Measurements from ENCODE around the gene KRT4.

KRT4 gene

DNA sequence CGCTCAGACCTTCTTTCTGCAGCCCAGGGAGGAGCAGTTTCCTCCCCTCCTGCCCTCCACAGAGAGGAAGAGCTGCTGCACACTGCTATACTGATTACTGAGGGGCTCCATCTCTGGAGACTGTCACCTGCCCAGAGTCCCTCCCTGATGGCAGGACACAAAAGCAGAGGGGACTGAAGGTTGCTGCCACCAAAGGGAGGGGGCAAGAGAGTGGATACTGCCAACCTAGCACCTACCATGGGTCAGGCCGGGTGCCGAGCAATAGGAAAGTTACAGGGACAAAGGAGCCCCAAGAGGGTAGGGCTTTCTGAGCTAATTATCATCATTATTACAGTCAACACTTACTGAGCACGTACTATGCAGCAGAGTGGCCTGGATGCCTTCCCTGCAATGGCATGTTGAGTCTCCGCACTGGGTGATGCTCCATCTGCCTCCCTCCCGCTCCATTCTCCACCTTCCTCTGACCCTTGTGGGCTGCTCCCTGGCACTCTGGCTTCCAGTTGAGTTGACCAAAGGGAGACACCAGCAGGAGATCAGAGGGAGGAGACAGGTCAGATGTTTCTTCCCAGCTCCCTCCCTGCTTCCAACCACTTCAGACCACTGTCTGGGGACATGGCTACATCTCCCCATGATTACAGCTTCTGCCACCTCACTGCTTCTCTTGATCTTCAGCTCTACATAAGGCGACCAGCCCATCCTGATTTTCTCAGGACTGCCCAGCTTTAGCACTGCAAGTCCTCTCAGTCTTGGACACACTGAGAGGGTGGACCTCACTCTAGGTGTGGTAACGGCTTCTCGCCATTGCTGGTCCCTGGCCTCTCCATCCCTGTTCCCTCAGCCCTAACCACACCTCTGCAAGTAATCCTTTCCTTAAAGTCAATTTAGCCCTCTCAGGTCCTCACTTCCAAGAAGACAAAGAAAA is 22.8 kb upstream of the KRT4 start:
- no peak for DNase-seq

DNA sequence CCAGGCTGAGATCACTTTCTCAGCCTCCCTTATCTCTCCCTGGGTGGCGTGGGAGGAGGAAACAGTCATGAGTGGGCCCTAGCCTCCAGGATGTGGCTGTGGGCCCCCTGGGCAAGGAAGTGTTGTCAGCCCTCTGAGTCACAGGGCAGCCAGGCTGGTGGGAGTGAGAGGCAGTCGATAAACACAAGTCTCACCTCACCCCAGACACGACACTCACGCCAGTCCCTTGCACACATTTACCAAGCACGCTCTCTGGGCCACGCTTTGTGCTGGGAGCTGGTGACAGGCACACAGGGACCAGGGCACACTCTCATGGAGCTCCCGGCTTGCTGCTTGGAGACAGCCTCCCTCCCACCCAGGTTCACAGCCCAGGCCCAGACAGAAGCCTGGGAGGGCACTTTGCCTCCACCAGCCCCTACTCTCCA is 22.1 kb upstream of the KRT4 start:
- peak; percentile 82 to 91 (median 90) for DNase-seq

DNA sequence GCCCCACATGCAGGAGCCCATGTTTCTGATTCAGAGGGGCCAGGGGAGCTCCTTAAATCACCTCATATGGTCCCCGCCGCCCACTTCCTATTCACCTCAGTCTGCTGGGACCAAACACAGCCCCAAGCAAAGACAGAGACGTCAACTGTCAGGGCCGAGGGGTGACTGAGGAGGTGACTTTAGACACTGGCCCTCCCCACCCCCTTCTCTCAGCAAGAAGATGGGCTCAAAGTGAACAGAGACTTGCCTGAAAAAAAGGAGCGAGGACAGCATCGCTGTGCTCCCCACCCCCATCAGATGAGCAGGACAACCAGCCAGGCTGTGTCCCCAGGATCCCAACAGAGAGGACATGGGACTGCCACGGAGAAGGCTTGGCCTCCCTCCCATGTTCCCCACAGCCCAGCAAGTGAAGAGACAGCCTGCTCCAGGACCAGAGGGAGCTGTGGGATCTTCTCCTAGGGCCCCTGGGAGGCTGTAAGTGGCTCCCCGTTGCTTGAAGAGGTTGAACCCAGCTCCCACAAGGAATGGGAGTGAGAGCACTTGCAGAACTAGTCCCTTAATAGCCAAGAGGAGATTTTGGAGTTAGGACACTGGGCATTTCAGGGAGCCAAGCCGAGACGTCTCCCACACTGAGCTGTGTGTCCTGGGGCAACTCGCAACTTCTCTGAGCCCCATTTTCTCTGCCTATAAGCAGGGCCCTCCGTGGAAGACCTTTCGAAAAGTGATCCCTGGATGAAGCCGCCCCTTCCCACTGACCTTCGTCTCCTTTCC is 21.5 kb upstream of the KRT4 start:
- DNase-seq: peak in 1 of 4 experiments; percentile 24

DNA sequence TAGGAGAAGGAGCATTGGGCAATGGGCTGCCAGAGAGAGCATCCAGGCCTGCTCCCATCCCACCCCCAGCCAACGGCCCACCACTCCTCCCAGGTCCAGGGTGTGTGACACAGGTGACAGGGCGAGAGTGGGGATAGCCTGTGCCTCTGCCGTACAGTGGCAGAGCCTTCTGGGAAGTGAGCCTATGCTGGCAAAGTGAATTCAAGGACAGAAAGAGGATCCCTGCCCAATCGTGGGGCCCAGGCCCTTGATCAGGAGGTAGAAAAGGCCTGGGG is 20.7 kb upstream of the KRT4 start:
- DNase-seq: no peak

DNA sequence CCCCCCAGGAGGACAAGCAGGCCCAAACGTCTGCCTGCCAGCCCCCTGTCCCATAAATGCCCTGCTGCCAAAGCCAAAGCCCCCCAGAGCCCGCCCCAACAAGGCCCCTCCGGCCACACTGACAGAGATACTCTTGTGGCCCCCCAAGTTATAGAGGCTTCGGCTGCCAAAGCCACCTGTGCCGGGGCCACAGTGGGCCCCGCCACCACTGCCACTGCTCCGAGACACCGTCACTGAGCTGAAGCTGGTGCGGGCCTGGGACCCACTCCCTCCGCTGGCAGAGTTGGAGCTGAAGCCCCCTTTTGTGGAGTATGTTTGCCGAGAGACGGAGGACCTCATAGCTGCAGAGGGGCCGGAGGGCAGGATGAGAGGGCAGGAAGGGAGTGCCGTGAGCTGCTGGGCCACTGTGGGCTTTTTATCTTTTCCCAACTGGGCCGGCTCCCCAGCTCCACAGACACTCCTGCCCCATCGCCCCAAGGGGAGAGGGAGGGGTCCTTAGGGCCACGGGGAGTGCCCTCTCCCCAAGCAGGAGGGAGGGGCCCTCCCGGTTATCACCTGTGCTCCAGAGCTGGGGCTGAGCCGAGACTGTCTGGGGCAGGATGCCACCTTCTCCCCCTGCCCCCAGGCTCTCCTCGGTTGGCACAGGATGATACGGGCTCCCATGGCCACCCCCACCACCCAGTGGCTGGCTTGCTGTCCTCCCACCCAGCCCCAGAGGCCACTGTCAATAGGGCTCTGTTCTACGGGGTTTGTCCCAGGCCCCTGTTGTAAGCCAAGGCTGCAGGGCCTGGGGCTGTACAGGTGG is 20.2 kb upstream of the KRT4 start, which contains the start of gene KRT79:
Gene KRT79 (minus strand): TSS at position 390 of the 805 bp plus-strand sequence. CDS start 51 bp downstream, at position 339.
- no peak for DNase-seq

DNA sequence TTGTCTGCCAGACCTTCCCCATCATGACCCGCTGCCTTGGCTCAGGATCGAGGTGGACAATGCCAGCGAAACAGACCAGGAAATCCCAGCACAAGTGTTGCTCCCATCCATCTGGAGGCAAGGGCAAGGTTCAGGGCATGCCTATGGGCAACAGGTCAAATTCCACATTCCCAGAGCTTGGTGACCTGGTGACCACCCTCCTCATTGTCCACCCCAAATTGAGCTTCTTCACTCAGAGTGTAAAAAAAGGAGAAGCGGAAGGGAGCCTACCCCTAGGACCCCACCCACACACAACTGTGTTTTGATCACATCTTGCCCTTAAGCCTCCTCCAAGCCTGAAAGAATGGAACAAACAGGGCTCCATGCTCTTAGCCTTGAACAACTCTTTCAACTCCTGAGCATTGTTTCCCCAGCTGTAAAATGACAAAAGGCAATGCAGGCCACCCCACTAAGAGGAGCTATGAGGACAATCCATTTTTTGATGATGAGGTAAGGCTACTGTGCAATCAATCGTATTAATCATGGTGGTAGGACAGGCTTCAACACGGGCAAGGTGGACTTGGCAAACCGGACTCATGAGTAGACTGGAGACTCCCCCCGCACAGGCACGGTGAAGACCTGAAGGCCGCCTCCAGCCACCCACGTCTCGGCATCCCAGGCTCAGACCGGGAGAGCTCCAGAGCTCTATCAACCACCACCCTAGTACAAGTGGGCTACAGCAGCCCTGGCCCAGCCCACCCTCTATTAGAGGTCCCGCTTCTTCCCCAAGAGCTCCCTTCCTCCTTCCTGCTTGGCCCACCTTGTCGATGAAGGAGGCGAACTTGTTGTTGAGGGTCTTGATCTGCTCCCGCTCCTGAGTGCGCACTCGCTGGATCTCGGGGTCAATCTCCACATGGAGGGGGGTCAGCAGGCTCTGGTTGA is 19.3 kb upstream of the KRT4 start:
- peak; percentile 40 to 69 (median 65) for DNase-seq

DNA sequence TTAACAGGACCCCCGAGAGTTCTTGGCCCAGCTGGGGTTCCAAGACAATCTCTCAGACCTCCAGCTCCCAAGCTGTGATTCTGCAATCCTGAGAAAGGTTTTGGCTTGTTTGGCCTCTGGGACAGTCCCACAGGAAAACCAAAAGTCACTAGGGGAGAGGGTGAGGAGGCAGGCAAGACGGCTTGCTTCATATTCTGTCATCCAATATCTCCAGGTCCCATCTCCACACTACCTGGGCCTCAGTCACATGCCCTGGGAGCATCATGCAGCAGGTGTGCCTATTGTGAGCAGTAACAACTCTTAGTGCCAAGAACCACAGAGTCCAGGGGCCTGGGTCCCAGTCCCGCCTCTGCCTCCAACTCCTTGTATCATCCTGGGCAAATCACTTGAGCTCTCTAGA is 18.5 kb upstream of the KRT4 start:
- DNase-seq: no peak

DNA sequence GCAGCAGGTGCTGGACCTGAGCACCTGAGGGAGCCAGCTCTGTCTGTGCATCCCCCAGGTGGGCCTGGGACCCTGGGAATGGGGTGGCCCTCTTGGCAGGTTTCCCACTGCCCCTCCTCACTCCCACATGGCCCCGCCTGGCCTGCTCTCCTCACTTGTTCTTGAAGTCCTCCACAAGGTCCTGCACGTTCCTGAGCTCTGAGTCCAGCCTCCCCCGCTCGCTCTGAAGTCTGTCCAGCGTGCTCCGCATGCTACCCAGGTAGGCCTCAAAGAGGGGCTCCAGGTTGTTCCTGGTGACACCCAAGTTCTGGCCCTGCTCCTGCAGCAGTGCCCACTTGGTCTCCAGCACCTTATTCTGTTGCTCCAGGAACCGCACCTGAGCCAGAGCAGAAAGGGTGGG is 17.3 kb upstream of the KRT4 start:
- no peak for DNase-seq

DNA sequence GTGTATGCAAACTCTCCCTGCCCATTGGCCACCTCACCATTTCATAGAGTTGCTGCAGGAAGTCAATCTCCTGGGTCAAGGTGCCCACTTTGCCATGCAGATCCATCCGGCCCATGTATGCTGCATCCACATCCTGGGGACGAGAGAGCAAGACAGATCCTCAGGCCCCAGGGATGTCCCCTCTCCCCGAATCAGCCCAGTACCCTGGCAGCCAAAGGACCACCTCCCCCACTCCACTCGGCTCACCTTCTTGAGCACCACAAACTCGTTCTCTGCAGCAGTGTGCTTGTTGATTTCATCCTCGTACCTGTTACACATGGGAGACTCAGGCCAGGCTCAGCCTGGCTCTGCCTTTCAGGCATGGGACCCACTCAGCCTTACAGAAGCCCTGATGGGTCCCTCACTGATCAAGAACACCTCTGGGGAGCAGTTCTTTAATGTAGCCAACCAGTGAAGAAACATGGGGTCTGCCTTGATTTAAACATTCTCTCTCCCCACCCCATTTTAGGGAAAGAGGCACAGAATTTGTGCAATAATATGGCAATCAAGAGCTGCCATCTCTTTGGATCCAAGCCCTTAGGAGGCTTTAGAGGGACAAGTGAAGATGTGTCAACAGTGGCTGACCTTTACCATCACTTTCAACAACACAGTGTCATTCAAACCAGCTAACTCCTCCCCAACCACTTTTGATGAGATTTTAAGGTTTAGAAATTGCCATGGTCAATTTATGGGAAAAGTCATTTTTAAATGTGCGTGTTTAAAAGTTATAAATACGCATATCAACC is 16.3 kb upstream of the KRT4 start:
- DNase-seq: peak in 3 of 4 experiments; percentile 28 to 63 (median 59)

DNA sequence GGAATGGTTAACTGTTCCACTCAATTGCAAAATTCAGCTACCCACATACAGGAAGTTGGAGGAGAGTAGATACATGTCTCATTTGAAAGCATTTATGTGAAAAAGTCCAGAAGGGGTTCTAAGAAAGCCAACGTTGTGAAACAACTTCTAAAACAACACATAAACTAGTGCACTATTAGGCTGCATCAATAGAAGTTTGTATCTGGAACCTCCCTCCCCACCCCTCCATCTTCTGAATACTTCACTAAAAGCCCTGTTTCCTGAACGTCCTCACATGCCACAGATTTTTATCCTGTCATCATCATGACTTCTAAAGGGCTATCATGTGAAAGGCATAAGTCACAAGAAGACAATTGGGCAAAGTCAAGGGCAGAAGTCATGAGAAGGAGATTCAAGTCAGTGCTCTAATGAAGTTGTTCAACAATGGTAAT is 14.7 kb upstream of the KRT4 start:
- DNase-seq: peak; percentile 64 to 92 (median 80)

DNA sequence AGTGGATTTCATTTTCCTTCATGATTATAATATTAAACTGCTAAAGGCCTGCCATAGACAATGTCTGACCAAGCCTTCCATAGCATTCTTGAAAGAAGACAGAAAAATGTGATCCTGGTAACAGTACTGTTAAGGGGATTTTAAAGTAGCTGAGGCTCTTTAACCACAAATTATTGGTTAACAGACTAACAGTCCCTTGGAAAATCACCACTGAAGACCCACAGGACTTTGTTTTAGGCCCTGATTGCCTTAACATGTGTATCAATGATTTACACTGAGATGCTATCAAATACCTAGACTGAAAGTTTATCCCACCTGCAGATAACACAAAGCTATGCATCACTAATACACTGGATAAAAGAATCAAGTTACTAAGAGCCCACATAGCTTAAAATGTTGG is 14.2 kb upstream of the KRT4 start:
- DNase-seq: no peak

DNA sequence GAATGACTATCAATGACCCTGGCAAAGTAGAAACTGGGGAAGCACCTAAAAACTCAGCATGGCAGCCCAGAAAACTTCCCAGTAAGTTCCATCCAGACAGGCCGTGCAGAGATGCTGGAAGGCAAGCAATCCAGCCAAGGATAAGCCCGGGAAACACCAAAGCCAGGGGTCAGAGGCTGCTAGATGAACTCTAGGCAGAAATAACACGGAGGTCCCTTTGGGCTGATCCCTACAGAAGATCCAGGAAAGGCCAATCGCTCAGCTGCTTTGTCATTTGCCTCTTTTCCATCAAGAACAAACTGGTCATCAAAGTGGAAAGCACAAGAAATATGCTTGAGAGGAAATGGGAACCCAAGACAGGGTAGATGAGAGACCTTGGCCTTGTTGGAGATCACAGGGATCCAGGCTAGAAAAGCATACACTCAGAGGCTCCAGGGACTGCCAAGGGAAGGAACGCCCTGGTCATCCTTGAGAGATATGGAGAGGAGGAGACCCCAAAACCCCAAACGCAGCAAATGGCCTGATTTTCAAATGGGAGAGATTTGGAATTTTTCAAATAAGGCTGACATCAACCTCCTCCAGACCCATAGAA is 13.7 kb upstream of the KRT4 start:
- DNase-seq: no peak

DNA sequence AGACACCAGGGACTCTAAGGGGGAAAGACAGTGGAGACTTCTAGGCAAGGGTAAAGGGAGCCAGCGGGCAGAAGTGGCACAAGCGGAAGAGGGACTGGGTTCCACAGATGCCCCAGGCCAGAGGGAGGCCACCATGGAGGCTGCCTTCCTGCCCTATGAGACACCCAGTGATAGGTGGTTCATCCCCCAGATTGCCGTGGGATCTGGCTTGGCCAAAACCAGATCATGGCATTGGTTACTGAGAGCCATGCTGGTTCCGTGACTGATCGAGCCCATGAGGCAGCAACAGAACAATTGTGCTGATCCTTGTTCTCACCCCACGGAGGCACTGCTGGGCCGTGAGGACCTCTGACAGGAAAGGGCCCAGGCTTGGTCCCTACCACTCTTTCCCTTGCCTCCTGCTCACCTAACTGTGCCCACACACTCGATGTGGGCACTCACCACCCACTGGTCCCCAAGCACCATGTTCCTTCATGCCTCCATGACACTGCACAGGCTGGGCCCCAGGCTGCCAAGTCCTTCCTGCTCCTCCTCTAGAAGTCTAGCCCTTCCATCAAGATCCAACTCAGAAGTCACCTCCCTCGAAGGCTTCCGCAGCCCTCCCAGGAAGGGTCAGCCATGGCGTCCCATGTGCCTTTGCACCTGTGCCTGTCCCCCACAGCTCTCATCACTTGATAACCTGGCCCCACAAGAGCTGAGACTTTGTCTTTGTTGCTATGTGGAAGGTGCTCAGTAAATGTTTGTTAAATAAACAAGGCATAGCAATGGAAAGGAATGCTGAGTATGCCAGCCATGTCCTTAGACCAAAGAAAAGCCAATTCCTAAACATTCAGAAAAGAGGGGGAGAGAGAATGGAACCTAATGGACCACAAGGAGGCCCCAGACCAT is 12.9 kb upstream of the KRT4 start:
- no peak for DNase-seq

DNA sequence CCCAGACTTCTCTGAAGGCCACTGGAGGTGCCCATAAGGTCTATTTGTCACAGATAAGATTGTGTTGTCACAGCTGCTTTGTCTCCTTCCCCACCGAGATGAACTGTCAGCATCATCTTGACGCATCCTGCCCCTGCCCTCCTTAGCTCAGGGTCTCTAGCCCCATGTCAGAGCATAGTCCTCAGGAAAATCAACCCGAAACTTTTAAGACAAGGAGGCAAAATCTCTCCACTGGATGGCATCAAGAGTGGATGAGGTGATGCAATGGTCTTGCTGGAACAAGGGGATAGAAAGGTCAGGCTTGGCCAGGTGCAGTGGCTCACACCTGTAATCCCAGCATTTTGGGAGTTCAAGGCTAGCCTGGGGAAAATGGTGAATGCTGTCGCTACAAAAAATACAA is 12.0 kb upstream of the KRT4 start:
- no peak for DNase-seq

DNA sequence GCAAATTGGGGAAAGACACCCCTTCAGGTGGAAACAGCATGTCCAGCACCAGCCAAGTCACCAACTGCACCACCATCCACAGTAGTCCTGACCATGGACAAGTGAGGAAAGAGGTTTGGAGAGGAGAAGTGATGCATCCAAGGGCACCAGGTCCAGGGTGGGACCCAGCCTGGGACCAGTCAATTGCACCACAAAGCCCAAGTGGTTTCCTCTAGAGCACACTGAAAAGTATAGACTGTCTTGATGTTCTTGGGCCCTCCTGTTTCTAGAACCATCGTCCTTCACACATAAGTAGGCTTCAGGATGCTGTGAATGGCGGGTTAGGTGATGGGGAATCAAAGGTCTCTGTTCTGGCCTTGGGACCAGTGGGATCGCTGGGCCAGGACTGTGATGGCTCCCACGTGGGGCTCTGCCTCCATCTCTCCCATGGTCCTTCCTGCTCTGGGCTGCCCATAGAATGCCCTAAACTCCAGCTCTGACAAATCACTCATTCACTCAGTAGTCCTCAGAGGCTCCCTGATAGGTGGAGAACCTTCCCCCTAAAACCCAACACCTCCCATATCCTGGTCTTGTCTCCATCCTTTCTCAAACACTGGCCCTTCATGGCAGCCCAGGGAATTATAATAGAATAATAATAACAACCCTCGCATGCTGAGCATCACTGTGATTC is 11.0 kb upstream of the KRT4 start:
- DNase-seq: no peak

DNA sequence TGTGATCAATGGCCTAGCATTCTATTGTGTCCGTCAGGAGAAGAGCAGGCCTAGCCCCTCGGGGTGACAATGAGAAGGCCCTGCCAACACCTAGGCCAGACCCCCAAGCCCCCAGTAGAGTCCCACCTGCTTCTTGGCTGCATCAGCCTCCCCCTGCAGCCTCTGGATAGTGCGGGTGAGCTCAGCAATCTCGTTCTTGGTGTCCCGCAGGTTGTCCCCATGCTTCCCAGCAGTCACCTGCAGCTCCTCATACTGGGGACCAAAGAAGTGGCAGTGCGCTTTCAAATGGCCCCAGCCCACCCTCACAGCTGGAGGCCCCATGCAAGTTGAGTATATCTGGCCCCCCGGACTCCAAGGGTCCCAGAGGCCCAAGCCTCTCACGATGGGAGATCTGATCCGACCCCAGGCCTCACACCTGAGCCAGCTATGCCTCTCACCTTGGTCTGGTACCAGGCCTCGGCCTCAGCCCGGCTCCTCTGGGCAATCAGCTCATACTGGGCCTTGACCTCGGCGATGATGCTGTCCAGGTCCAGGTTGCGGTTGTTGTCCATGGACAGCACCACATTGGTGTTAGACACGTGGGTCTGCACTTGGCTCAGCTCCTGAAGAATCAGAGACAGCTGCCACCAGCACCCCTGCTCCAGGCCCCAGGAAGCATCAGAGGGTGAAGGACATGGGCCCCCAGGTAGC is 10.0 kb upstream of the KRT4 start:
- DNase-seq: no peak

DNA sequence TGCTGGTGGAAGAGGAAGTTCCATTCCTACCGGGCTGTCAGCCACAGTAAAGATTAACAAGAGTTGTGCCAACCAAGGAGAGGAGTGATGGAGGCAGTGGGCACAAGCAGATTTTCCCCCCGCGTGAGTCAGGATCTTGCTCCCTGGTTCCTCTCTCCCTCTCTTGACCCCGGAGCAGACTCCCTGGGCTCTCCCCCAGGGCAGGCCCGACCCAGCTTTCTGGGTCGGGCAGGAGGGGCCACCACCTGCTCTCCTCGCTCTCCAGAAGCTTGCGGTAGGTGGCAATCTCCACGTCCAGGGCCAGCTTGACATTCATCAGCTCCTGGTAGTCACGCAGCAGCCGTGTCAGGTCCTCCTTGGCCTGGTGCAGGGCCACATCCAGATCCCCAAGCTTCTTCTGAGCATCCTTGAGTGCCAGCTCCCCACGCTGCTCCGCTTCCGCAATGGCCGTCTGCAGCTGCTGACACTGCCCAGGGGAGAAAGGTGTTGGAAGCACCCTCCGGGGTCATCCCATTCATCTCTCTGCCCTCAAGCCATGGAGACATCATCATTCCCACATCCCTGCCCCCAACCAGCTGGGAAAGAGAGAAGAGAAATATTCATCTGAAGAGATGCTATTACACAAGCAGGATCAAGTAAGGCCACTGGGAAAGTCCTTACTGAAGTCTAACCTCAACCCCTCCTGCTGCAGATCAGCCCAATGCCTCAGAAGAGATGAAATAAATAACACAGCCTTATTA is 9.0 kb upstream of the KRT4 start:
- no peak for DNase-seq

Data from suppressor macrophage (primary cell).